NCI-H2107 (cell line): ENCODE measurements around the gene SLC26A6.
A peak's percentile ranks its signal among the peaks of the same experiment; 100 is the strongest.

Source experiments
- DNase-seq: peaks from one replicate; lab custom pipeline; 2025; lab: John Stamatoyannopoulos, UW

Gene SLC26A6

GRCh38 chr3:48631516-48632448, 3.5 kb downstream of the SLC26A6 start:
- DNase-seq, result no peak

DNA sequence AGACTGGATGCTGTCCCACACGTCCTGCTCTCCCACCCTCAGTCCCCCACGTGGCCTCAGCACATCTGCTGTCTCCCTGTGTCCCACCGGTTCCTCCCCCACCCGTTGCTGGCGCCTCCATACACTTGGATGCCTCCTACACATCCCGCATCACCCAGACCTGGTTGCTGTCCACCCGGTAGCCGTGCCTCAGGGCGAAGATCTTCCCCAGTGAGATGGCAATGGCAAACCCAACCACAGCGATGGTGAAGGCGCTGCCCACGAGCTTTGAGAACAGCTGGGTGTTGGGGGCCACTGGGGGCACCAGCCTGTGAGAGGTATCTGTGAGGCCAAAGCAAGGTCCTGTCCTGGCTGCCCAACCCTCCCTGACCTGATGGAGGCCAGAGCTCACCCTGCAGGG, 4.4 kb downstream of the SLC26A6 start:
- no peak for DNase-seq

DNA sequence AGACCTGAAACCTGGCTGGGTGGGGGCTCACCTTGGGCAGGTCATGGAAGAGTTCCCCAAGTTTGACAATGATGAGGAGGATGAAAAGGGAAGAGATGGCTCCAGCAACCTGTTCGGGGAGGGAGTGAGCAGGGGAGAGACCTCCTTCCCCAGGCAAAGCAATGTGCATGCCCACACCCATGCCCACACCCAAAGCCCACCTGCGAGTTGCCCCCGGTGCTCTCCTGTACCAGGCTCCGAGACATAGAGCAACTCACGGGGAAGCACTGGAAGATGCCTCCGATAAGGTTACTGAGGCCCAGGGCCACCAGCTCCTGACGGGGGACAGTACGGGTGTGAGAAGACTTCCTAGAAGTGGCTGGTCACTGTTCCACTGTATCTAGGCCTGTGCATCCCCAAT, 4.9 kb downstream of the SLC26A6 start:
- no peak for DNase-seq

GRCh38 chr3:48629894-48630293, 5.4 kb downstream of the SLC26A6 start:
- no peak for DNase-seq

DNA sequence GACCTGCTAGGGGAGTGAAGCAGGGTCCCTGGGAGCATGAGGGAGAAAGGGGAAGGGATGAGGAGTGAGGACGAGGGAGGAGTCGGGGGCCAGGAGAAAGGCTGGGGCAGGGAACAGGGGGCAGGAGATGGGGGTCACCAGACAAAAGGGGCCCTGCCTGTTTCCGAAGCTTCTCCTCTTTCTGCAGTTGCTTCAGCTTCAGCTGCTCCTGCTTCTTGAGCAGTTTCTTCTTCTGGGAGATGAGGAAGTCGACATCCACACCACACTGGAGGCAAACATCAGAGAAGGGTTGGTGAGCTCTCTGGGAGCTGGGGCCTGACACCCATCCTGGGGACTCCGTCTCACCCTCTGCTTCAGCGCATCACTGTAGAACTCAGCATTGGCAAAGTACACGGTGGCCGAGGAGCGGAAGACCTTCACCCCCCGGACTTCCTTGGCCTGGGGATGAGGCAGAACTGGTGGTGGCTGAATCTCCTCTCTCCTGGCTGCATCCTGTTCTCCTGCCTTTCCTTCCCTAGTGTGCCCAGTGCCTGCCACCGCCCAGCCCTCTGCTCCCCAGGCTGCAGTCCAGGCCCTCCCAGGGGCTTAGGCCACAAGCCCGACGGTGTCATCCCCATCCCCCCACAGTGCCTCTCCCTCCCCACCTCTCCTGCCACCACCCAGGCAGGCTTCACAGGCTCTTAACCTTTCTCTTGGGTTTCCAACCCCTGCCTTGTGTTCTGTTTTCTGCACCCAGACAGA, 6.8 kb downstream of the SLC26A6 start:
- DNase-seq, result no peak

GRCh38 chr3:48625600-48625999, 9.7 kb downstream of the SLC26A6 start:
- no peak for DNase-seq

GRCh38 chr3:48624767-48625166, 10.5 kb downstream of the SLC26A6 start:
- no peak for DNase-seq

- DNase-seq, result peak; percentile 66
Measured at GRCh38 chr3:48623851-48624547, 11.3 kb downstream of the SLC26A6 start.

- DNase-seq, result no peak
Measured at GRCh38 chr3:48621461-48621869, 13.8 kb downstream of the SLC26A6 start, which contains the start of gene TMEM89. Gene TMEM89 (minus strand): TSS chr3:48621769. CDS start chr3:48621756, 13 bp downstream.

DNA sequence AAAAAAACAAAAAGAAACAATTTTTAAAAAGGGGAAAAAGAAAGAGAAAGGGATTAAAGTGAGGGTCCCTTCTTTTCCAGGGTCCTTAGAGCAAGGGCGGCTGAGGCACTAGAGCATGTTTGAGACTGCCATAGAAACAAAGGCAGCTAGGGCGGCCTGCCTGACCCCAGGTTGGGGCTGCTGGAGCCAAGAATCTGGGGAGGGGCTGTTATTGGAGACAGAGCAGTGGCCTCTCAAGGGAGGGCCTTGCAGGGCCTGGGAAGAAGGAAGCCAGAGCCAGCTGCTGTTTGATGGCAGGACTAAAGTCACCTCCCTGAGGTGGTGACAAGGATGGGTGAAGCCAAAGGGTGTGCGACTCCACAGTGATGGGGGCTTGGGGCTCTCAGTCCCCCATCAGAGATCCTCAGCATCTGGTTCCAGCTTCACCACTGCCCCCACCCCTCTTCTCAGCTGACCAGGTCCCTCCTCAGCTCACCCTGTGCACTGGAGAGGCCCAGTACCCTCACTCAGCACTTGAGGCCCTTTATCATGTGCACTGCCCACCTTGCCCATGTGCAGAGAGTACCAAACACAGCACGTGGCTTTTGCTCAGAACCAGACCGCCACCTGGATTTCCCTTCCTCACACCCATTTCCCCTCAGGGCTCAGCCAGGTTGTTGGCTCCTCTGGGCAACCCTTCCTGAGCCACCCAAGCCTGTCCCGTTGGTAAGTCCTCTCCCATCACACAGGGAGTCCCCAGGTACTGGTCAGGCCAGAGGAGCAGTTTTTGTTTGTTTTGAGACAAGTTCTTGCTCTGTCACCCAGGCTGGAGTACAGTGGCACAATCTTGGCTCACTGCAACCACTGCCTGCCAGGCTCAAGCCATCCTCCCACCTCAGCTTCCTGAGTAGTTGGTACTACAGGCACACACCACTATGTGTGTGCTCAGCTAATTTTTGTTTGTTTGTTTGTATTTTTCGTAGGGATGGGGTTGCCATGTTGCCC, 15.4 kb downstream of the SLC26A6 start:
- no peak for DNase-seq

- no peak for DNase-seq
Measured at GRCh38 chr3:48617559-48617958, 17.7 kb downstream of the SLC26A6 start.

DNA sequence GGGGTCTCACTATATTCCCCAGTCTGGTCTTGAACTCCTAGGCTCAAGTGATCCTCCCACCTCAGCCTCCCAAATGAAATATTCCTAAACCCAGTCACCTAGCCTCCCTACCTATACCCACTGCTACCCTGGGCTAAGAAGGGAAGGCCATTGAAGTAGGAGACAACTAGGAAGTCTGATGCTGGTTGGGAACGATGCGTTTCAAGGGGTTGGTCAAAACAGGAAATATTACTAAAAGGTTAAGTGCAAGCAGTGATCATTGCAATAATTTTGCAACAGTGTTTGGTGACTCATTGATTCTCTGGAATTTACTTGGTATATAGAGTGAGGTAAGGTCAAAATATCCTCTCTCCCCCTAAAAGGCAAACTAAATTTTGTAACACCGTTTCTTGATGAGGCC, 21.2 kb downstream of the SLC26A6 start:
- DNase-seq, result no peak

DNA sequence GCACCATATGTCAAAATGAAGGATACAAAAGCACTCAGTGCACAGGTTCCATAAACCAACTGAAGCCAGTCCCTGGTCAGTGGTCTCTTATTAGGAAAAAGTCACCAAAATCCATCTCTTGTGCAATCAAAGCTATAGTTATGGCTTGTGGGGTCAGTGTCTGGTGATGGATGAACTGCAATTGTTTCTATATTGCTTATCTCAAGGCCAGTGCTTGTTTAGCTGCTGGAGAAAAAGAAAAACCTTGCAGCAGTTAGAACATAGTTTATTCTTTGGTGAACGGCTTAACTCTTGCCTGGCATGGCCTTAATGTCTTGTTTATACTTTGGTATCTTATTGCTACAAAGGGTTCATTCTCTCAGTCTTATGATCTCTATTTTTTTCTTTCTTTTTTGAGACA, 23.0 kb downstream of the SLC26A6 start:
- DNase-seq, result no peak

DNA sequence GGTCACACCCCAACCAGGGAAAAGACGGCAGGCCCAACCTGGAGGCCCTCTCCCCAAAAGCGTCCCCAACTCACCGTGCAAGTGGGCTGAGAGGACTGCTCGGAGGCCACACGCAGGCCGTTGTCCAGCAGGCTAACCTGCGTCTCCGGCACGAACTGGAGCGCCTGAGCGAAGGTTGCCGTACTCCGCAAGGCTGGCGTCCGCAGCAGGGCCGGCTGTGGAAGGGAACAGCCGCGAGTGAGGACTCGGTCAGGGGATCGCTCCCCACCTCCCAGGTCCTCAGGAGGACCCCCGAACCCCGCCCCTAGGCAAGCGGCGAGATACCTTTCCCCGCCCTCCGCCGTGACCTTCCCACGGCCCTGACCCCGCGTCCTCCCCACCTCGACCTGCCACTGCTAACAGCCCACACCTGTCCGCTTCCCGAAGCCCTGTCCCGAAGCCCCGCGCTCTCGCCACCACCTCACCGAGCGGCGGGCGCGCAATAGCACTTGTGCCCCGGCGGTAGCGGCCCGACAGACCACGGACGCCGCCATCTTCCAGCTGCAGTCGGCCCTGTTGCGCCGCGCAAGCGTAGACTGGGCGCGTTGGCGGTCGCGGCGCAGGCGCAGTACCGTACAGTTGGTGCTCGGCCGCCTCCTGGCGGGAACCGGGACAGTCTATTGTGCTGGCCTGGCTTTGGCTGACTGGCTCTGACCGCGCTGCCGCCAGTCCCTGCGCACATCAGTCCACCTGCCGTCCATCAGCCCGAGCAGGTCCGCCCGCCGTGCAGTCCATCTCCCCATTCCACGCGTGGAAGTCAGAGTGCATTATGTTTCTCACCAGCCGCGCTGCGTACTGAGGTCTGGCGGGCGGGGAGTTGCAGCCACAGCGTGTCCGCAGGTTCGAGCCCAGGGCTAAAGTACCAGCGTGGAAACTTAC, 25.9 kb downstream of the SLC26A6 start, which contains the start of gene UQCRC1:
TSS of gene UQCRC1 (minus strand) at position 559 of the 918 bp plus-strand sequence. CDS start at position 533, 26 bp downstream.
- peak; percentile 74 for DNase-seq

DNA sequence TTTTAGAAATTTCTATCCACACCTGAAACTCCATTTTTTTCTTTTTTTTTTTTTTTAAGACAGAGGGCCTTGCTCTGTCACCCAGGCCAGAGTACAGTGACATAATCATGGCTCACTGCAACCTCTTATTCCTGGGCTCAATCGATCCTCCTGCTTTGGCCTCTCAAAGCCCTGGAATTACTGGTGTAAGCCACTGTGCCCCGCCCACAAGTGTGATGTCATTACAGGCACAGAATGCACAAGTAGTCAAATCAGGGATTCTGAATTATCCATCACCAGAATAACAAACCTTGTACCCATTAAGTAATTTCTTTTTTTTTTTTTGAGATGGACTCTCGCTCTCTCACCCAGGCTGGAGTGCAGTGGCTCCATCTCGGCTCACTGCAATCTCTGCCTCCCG, 27.7 kb downstream of the SLC26A6 start:
- DNase-seq, result no peak

DNA sequence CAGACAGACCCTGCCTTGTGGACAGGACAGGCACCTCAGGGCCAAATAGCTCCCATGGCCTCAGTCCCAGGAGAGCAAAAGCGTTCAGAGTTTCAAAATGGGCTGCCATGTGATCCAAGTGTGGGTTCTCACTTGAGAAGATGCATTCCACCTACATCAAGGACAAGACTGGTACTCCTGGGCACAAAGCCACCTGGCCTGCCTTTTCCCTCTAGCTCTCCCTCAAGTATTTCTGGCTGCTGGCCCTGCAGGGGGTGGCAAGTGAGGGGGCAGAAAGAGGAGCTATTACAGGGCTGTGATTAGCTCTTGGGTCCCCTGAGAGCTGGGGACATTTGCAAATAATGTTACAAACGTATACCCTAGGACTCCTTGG, 33.7 kb downstream of the SLC26A6 start:
- no peak for DNase-seq

GRCh38 chr3:48600711-48601621, 34.3 kb downstream of the SLC26A6 start:
- no peak for DNase-seq

- no peak for DNase-seq
Measured at GRCh38 chr3:48599509-48600285, 35.6 kb downstream of the SLC26A6 start.
